CD4-positive, alpha-beta T cell (primary cell): ENCODE data around the gene PSAPL1. TPM values are rescaled to one million over a fixed set of nuclear protein-coding genes. Genes with fewer than 3 reads are reported as not detected.

Experiments used
- ATAC-seq: fragments of 200-7000 bp; cut with Tn5 transposase; one replicate; pipeline ENCODE4 v1.10.0; 2022; ENCODE audit warnings: mild to moderate bottlenecking; ENCODE audit not compliant: poor library complexity
- CTCF ChIA-PET: fragments of 350-600 bp; sonication (Branson Sonifier 250); formaldehyde crosslinking; loops from one replicate; lab custom pipeline; 2021; ENCODE audit warnings: antibody characterized with exemption, inconsistent platforms; lab: Charles Lee
- POLR2A ChIA-PET: fragments of 350-600 bp; sonication (Branson Sonifier 250); formaldehyde crosslinking; loops from one replicate; lab custom pipeline; 2021; ENCODE audit warnings: antibody characterized with exemption, inconsistent platforms; lab: Charles Lee
- DNase-seq, 14 experiments: peaks; one replicate each; pipeline ENCODE4 v3.0.0-alpha.2; 2013 to 2020; ENCODE audit warnings: mixed read lengths in 2 of 14
- H3K27ac ChIP-seq, 2 donors: one replicate each; pipeline versions ENCODE4 v1.5.1 to v1.7.0; 2013; ENCODE audit warnings: low read length in 2 of 2, low read depth in 1 of 2, mild to moderate bottlenecking in 1 of 2
- H3K27me3 ChIP-seq, 2 experiments: 1 replicate in 1 of 2; 2 replicates in 1 of 2; pipeline versions ENCODE4 v1.6.1 to v1.7.0; 2013; ENCODE audit warnings: low read length in 2 of 2, control low read depth in 1 of 2, mild to moderate bottlenecking in 1 of 2, moderate library complexity in 1 of 2; ENCODE audit not compliant: insufficient read depth in 2 of 2, control insufficient read depth in 1 of 2
- H3K36me3 ChIP-seq: one replicate; pipeline ENCODE4 v1.6.1; 2013; ENCODE audit warnings: low read length, control low read depth; ENCODE audit not compliant: insufficient read depth
- H3K4me1 ChIP-seq: one replicate; pipeline ENCODE4 v1.6.1; 2013; ENCODE audit warnings: low read length, control low read depth; ENCODE audit not compliant: insufficient read depth
- H3K4me3 ChIP-seq: one replicate; pipeline ENCODE4 v1.5.1; 2013; ENCODE audit warnings: mild to moderate bottlenecking, low read length, moderate library complexity
- H3K9me3 ChIP-seq, 2 experiments: 1 replicate in 1 of 2; 2 replicates in 1 of 2; pipeline versions ENCODE4 v1.6.1 to v1.7.0; 2013; ENCODE audit warnings: low read length in 2 of 2, mild to moderate bottlenecking in 2 of 2, control low read depth in 1 of 2, moderate library complexity in 1 of 2; ENCODE audit not compliant: control insufficient read depth in 1 of 2, insufficient read depth in 1 of 2
- H3K27ac Mint-ChIP-seq: one replicate; pipeline ENCODE4 v1.8.0; 2020; ENCODE audit warnings: mixed read lengths
- H3K27me3 Mint-ChIP-seq: one replicate; pipeline ENCODE4 v1.8.0; 2021; ENCODE audit warnings: mixed read lengths
- H3K36me3 Mint-ChIP-seq: one replicate; pipeline ENCODE4 v1.8.0; 2021; ENCODE audit warnings: low read depth, mixed read lengths
- H3K4me1 Mint-ChIP-seq: one replicate; pipeline ENCODE4 v1.8.0; 2021; ENCODE audit warnings: low read depth, mixed read lengths
- H3K4me3 Mint-ChIP-seq: one replicate; pipeline ENCODE4 v1.8.0; 2020; ENCODE audit warnings: mild to moderate bottlenecking, mixed read lengths
- H3K9me3 Mint-ChIP-seq: one replicate; pipeline ENCODE4 v1.8.0; 2020; ENCODE audit warnings: mixed read lengths
- intact Hi-C, 2 experiments: fragments of 100-400 bp; cut with DNase I in 1 of 2; cut with micrococcal nuclease in 1 of 2; formaldehyde crosslinking; loops; one replicate each; pipeline versions ENCODE4 v1.15.1 to v1.9.0; 2023 to 2025; cut with DNase I, micrococcal nuclease
- total RNA-seq, 174 experiments: library from RNA in 2 of 174; stranded (reverse) in 2 of 174; gene quantifications; one replicate each; pipeline ENCODE4 v1.2.3 and lab custom pipeline; 2021 to 2026
- TF ChIP-seq, protein P1 (sequence below): fragments of 200-600 bp; IDR thresholded peaks from one replicate; pipeline ENCODE4 v1.8.0; 2022; ENCODE audit warnings: antibody characterized with exemption, mild to moderate bottlenecking

PSAPL1 gene
- total RNA-seq, 2 experiments from 2014 or later, result not detected

DNA sequence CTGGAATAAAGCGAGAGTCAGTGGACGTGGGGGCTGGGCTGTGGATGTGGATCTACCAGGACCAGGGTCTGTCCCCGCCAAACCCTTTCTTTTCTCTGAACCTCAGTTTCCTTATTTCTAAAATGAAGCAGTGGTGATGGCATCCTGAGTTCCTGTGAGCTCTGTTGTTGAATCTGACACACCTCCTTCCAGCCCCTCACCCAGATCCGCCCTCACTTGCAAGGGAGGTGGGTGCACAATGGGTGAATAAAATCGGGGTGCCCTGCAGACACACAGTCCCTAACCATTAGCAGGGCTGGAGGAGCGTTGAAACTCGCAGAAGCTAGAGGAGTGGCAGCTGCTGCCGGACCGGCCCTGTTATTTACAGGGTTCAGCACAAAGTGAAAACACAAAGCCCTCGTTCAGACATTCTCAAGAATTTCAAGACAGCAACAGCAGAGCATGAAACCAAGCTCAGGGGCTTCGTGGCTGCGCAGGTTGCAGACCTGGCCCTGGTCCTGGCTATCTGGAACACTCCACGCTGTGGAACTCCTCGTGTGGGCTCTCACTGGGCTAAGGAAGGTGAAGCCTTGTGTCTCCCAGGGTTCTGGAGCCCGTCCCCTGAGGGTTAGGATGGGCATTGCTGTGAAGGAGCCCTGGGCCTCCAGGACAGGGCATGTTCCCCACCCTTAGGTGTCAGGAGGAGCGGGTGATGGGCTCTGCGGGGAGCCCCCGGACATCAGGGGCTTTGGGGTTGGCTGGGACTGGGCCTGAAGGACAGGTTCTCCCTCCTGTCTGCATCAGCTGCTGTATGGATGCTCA lies 42.9 kb downstream of the PSAPL1 start:
- ATAC-seq, result no peak
- DNase-seq, result no peak
- peaks cover 2 to 4% of the 10 kb centered on the region in 2 experiments for H3K27me3 ChIP-seq
- H3K27ac ChIP-seq, result no peak overlapping the region
- no peaks in the 10 kb centered on the region for H3K4me1 Mint-ChIP-seq
- no peaks in the 10 kb centered on the region for H3K9me3 Mint-ChIP-seq
- no peaks in the 10 kb centered on the region for H3K36me3 Mint-ChIP-seq
- no peaks in the 10 kb centered on the region for H3K4me1 ChIP-seq
- H3K27ac Mint-ChIP-seq, result no peak overlapping the region
- intact Hi-C loops, result no loop called here
- H3K9me3 ChIP-seq, result peaks cover 0 to 9% of the 10 kb centered on the region in 2 experiments
- H3K4me3 Mint-ChIP-seq, result no peak overlapping the region
- TF ChIP-seq, protein P1, sequence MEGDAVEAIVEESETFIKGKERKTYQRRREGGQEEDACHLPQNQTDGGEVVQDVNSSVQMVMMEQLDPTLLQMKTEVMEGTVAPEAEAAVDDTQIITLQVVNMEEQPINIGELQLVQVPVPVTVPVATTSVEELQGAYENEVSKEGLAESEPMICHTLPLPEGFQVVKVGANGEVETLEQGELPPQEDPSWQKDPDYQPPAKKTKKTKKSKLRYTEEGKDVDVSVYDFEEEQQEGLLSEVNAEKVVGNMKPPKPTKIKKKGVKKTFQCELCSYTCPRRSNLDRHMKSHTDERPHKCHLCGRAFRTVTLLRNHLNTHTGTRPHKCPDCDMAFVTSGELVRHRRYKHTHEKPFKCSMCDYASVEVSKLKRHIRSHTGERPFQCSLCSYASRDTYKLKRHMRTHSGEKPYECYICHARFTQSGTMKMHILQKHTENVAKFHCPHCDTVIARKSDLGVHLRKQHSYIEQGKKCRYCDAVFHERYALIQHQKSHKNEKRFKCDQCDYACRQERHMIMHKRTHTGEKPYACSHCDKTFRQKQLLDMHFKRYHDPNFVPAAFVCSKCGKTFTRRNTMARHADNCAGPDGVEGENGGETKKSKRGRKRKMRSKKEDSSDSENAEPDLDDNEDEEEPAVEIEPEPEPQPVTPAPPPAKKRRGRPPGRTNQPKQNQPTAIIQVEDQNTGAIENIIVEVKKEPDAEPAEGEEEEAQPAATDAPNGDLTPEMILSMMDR, result no peak
- CTCF ChIA-PET, result no interaction called here
- H3K27me3 Mint-ChIP-seq, result no peaks in the 10 kb centered on the region
- no peak overlapping the region for H3K4me3 ChIP-seq
- POLR2A ChIA-PET, result no interaction called here
- no peaks in the 10 kb centered on the region for H3K36me3 ChIP-seq

DNA sequence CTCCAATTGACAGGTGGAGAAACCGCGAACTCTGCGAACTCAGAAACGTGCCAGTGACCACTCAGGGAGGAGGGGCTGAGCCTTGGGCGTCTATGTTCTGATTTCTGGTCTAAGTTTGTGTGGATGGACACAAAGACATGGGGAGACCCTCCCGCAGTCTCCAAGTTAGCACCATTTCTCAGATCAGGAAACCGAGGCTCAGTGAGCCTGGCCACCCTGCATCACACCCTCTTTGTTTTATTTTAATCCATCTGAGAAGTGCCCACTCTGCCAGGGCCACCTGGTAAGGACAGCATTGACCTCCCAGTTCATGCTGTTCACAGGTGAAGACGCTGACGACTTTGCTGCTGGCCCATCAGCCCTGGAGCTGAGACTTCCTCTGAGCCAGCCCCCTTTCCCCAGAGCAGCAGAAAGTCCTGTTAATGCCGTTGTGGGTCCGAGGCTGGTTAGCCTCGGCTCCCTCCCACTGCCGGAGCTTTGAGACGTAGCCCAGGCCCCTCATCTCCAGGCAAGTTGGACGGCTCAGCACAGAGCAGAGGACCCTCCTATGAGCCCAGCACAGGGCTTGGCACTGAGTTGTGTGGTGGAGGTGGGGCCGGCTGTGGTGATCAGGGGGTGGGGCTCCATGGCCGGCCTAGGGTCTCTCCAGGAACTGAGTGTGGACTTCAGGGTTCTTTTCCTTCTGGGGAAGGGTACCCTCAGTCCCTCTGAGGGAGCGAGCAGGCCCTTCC lies 43.7 kb downstream of the PSAPL1 start:
- H3K36me3 ChIP-seq, result no peaks in the 10 kb centered on the region
- no peaks in the 10 kb centered on the region for H3K9me3 Mint-ChIP-seq
- no peaks in the 10 kb centered on the region for H3K27me3 Mint-ChIP-seq
- no peaks in the 10 kb centered on the region for H3K4me1 ChIP-seq
- no peaks in the 10 kb centered on the region for H3K36me3 Mint-ChIP-seq
- no peak for ATAC-seq
- no peak overlapping the region for H3K27ac Mint-ChIP-seq
- ChIA-PET POLR2A (no interaction called here), CTCF (no interaction called here)
- H3K4me3 Mint-ChIP-seq, result no peak overlapping the region
- H3K4me1 Mint-ChIP-seq, result no peaks in the 10 kb centered on the region
- peaks cover 0 to 9% of the 10 kb centered on the region in 2 experiments for H3K9me3 ChIP-seq
- no peak overlapping the region for H3K27ac ChIP-seq
- H3K4me3 ChIP-seq, result no peak overlapping the region
- peaks cover 2 to 4% of the 10 kb centered on the region in 2 experiments for H3K27me3 ChIP-seq
- intact Hi-C loops, result no loop called here
- DNase-seq, result no peak
- TF ChIP-seq, protein P1, result no peak

DNA sequence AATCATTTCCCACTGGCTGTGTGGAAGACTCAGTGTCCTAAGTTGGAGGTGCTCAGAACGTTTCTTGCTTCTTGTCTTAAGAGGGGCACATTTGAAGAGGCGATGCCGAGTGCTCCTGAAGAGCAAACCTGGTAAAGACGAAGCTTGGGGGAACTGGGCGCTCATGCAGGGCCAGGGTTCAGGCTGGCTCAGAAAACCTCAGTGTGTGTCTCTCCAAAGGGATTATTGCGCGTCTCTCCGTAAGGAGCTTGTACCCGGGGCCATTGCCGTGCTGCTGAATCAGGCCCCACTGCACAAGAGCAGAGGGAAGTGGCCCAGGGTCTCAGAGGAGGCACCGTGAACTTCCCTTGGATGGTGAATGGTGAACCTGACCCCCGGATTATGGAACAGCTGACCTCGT lies 44.4 kb downstream of the PSAPL1 start:
- DNase-seq, result no peak
- Mint-ChIP-seq H3K27me3 (no peaks in the 10 kb centered on the region), H3K4me3 (no peak overlapping the region), H3K4me1 (no peaks in the 10 kb centered on the region), H3K27ac (no peak overlapping the region), H3K9me3 (no peaks in the 10 kb centered on the region), H3K36me3 (no peaks in the 10 kb centered on the region)
- intact Hi-C loops, result no loop called here
- Histone ChIP-seq H3K27ac (no peak overlapping the region), H3K27me3 (peaks cover 2 to 4% of the 10 kb centered on the region in 2 experiments), H3K4me1 (no peaks in the 10 kb centered on the region), H3K36me3 (no peaks in the 10 kb centered on the region), H3K4me3 (no peak overlapping the region), H3K9me3 (peaks cover 0 to 13% of the 10 kb centered on the region in 2 experiments)
- ChIA-PET POLR2A (no interaction called here), CTCF (no interaction called here)
- no peak for ATAC-seq
- TF ChIP-seq, protein P1, result no peak
